ENCODE data around the gene NOS3. TPM values are rescaled to one million over a fixed set of nuclear protein-coding genes. Genes with fewer than 3 reads are reported as not detected.
A peak's percentile ranks its signal among the peaks of the same experiment; 100 is the strongest.

Gene NOS3
- polyA plus RNA-seq, 1 of the 3 experiments (the other 2 are of a cell fraction), result 0.41 TPM

DNA sequence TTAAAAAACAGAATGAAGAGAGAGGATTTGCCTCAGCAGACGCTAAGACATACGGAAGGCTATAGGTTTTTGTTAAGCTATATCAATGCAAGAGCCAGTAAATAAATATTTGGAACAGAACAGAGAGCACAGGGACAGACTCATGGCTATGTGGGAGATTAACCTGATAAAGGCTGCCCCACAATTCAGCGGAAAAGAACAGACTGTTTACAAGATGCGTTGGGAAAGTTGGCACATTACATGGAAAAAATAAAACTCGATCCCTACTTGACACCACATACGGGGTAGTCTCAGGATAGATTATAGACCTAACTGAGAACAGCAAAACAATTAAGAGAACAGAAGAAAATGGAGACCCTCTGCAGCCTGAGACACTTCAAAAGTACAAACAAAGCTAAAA is 23.5 kb upstream of the NOS3 start:
- Histone ChIP-seq H3K27me3 (ENCODE audit: insufficient read depth) (peaks cover 57% of the 10 kb centered on the region), H3K36me3 (replicated peaks in 1 of 2; ENCODE audit: control insufficient read depth in 1 of 2, insufficient read depth in 2 of 2, low read length in 1 of 2) (no peaks in the 10 kb centered on the region), H3K27ac (ENCODE audit: low read depth in 2 of 2, low read length in 1 of 2) (peak overlapping the region in 1 of 2 experiments; percentile 62; a peak in 2 of 4 replicates), H3K4me2 (no peak overlapping the region), H3K9me2 (no peaks in the 10 kb centered on the region), H3F3A (replicated peaks; ENCODE audit: insufficient read depth) (no peaks in the 10 kb centered on the region), H3K4me1 (ENCODE audit: control insufficient read depth in 1 of 2, insufficient read depth in 2 of 2, low read depth in 1 of 2, low read length in 1 of 2) (peaks cover 0 to 94% of the 10 kb centered on the region in 2 experiments; a peak in 2 of 4 replicates), H3K9me3 (no peaks in the 10 kb centered on the region), H3K9ac (no peak overlapping the region), H2AFZ (ENCODE audit: low read depth) (no peak overlapping the region), H4K20me1 (ENCODE audit: insufficient read depth) (no peaks in the 10 kb centered on the region), H3K79me2 (ENCODE audit: insufficient read depth) (no peaks in the 10 kb centered on the region), H3K4me3 (ENCODE audit: low read depth in 2 of 2, low read length in 1 of 2) (no peak overlapping the region)
- 61% methylated on average over 6 of the region's 6 CpGs for WGBS (ENCODE audit: low lambda C conversion rate)
- TF ChIP-seq FOSL2 (IDR thresholded peaks at IDR 0.05; ENCODE audit: borderline replicate concordance, low read depth) (no peak), EZH2phosphoT487 (IDR thresholded peaks at IDR 0.05; ENCODE audit: borderline replicate concordance, low read depth) (no peak), EP300 (IDR thresholded peaks at IDR 0.05; ENCODE audit: borderline replicate concordance in 1 of 2, low read depth in 1 of 2, low read length in 1 of 2) (no peak), ELF1 (IDR thresholded peaks at IDR 0.05) (no peak), NRF1 (IDR thresholded peaks at IDR 0.05; ENCODE audit: low read depth, low read length) (no peak)
- TF ChIP-seq, protein P1, sequence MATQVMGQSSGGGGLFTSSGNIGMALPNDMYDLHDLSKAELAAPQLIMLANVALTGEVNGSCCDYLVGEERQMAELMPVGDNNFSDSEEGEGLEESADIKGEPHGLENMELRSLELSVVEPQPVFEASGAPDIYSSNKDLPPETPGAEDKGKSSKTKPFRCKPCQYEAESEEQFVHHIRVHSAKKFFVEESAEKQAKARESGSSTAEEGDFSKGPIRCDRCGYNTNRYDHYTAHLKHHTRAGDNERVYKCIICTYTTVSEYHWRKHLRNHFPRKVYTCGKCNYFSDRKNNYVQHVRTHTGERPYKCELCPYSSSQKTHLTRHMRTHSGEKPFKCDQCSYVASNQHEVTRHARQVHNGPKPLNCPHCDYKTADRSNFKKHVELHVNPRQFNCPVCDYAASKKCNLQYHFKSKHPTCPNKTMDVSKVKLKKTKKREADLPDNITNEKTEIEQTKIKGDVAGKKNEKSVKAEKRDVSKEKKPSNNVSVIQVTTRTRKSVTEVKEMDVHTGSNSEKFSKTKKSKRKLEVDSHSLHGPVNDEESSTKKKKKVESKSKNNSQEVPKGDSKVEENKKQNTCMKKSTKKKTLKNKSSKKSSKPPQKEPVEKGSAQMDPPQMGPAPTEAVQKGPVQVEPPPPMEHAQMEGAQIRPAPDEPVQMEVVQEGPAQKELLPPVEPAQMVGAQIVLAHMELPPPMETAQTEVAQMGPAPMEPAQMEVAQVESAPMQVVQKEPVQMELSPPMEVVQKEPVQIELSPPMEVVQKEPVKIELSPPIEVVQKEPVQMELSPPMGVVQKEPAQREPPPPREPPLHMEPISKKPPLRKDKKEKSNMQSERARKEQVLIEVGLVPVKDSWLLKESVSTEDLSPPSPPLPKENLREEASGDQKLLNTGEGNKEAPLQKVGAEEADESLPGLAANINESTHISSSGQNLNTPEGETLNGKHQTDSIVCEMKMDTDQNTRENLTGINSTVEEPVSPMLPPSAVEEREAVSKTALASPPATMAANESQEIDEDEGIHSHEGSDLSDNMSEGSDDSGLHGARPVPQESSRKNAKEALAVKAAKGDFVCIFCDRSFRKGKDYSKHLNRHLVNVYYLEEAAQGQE (IDR thresholded peaks at IDR 0.05; ENCODE audit: low read depth, low read length), result no peak
- TF ChIP-seq, protein P2, sequence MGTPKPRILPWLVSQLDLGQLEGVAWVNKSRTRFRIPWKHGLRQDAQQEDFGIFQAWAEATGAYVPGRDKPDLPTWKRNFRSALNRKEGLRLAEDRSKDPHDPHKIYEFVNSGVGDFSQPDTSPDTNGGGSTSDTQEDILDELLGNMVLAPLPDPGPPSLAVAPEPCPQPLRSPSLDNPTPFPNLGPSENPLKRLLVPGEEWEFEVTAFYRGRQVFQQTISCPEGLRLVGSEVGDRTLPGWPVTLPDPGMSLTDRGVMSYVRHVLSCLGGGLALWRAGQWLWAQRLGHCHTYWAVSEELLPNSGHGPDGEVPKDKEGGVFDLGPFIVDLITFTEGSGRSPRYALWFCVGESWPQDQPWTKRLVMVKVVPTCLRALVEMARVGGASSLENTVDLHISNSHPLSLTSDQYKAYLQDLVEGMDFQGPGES (IDR thresholded peaks at IDR 0.05; ENCODE audit: low read depth, low read length), result no peak
- TF ChIP-seq, protein P3, sequence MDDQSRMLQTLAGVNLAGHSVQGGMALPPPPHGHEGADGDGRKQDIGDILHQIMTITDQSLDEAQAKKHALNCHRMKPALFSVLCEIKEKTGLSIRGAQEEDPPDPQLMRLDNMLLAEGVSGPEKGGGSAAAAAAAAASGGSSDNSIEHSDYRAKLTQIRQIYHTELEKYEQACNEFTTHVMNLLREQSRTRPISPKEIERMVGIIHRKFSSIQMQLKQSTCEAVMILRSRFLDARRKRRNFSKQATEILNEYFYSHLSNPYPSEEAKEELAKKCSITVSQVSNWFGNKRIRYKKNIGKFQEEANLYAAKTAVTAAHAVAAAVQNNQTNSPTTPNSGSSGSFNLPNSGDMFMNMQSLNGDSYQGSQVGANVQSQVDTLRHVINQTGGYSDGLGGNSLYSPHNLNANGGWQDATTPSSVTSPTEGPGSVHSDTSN (IDR thresholded peaks at IDR 0.05), result no peak
- TF ChIP-seq, protein P4, sequence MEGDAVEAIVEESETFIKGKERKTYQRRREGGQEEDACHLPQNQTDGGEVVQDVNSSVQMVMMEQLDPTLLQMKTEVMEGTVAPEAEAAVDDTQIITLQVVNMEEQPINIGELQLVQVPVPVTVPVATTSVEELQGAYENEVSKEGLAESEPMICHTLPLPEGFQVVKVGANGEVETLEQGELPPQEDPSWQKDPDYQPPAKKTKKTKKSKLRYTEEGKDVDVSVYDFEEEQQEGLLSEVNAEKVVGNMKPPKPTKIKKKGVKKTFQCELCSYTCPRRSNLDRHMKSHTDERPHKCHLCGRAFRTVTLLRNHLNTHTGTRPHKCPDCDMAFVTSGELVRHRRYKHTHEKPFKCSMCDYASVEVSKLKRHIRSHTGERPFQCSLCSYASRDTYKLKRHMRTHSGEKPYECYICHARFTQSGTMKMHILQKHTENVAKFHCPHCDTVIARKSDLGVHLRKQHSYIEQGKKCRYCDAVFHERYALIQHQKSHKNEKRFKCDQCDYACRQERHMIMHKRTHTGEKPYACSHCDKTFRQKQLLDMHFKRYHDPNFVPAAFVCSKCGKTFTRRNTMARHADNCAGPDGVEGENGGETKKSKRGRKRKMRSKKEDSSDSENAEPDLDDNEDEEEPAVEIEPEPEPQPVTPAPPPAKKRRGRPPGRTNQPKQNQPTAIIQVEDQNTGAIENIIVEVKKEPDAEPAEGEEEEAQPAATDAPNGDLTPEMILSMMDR (IDR thresholded peaks at IDR 0.05), result no peak
- POLR2A ChIA-PET, result no interaction called here
- CTCF ChIA-PET, result interaction anchor here (0.7 to 27.1 kb wide), 13 partner anchors 9 to 187 kb away, joined by 3 to 761 read pairs (median 8); no protein-coding TSS in a partner anchor
- no peak for DNase-seq
